WERI-Rb-1 (cell line): ENCODE measurements around the gene KCNH2.

Source experiments
- DNase-seq: peaks from one replicate; pipeline ENCODE4 v3.0.0-alpha.2; 2020
- H3K27ac ChIP-seq: fragments of 250-450 bp; sonication (Bioruptor Pico); 2 replicates; pipeline ENCODE4 v1.5.1; 2020; ENCODE audit warnings: mild to moderate bottlenecking, moderate library complexity
- H3K27me3 ChIP-seq: fragments of 250-450 bp; sonication (Bioruptor Pico); 2 replicates; pipeline ENCODE4 v1.5.1; 2021; ENCODE audit warnings: mild to moderate bottlenecking, low read depth, moderate library complexity; ENCODE audit not compliant: insufficient read depth, severe bottlenecking
- H3K36me3 ChIP-seq: fragments of 250-450 bp; sonication (Bioruptor Pico); 2 replicates; pipeline ENCODE4 v1.5.1; 2020; ENCODE audit warnings: mild to moderate bottlenecking, moderate library complexity
- H3K4me3 ChIP-seq: 2 replicates; pipeline ENCODE4 v1.5.1; 2011; ENCODE audit warnings: low read depth, mild to moderate bottlenecking, control low read depth, low read length
- H3K9me3 ChIP-seq: fragments of 250-450 bp; sonication (Bioruptor Pico); 2 replicates; pipeline ENCODE4 v1.5.1; 2021; ENCODE audit warnings: mild to moderate bottlenecking, moderate library complexity; ENCODE audit not compliant: severe bottlenecking
- TF ChIP-seq, protein P1 (sequence below): IDR thresholded peaks from 2 replicates; pipeline ENCODE4 v1.5.1; 2011; ENCODE audit warnings: low read depth, mild to moderate bottlenecking, control low read depth, inconsistent platforms, low read length

The KCNH2 gene

DNA sequence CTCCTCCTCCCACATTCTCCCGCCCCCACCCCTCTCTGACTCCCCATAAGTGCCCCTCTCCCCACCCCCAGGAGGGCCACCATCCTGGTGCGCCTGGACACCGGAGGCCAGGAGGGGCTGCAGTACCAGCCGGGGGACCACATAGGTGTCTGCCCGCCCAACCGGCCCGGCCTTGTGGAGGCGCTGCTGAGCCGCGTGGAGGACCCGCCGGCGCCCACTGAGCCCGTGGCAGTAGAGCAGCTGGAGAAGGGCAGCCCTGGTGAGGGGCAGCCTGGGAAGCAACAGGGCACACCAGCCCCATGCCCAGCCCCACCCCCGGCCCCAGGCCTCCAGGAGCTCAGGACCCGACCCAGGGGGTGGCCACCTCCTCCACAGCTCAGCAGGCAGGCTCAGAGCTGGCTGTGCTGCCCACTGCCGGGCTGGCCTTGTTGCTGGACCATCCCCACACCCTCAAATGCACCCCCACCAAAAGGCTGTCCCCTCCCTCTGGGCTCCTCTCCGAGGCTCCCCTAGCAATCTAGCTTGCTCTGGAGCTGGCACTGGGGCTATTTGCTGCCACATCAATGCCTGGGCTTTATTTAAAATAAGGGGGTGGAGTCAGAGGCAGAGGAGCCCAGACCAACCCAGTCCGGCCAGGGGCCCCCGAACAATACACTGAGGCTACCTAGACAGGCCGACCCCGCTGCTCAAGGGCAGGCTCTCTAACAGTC lies 31.4 kb upstream of the KCNH2 start:
- H3K4me3 ChIP-seq = no peak overlapping the region
- no peaks in the 10 kb centered on the region for H3K36me3 ChIP-seq
- no peak for DNase-seq
- no peaks in the 10 kb centered on the region for H3K9me3 ChIP-seq
- TF ChIP-seq, protein P1, sequence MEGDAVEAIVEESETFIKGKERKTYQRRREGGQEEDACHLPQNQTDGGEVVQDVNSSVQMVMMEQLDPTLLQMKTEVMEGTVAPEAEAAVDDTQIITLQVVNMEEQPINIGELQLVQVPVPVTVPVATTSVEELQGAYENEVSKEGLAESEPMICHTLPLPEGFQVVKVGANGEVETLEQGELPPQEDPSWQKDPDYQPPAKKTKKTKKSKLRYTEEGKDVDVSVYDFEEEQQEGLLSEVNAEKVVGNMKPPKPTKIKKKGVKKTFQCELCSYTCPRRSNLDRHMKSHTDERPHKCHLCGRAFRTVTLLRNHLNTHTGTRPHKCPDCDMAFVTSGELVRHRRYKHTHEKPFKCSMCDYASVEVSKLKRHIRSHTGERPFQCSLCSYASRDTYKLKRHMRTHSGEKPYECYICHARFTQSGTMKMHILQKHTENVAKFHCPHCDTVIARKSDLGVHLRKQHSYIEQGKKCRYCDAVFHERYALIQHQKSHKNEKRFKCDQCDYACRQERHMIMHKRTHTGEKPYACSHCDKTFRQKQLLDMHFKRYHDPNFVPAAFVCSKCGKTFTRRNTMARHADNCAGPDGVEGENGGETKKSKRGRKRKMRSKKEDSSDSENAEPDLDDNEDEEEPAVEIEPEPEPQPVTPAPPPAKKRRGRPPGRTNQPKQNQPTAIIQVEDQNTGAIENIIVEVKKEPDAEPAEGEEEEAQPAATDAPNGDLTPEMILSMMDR = peak; percentile 20; the same call in 1 of the 2 replicates
- H3K27ac ChIP-seq = no peak overlapping the region; the same call in 1 of the 2 replicates
- no peaks in the 10 kb centered on the region for H3K27me3 ChIP-seq

DNA sequence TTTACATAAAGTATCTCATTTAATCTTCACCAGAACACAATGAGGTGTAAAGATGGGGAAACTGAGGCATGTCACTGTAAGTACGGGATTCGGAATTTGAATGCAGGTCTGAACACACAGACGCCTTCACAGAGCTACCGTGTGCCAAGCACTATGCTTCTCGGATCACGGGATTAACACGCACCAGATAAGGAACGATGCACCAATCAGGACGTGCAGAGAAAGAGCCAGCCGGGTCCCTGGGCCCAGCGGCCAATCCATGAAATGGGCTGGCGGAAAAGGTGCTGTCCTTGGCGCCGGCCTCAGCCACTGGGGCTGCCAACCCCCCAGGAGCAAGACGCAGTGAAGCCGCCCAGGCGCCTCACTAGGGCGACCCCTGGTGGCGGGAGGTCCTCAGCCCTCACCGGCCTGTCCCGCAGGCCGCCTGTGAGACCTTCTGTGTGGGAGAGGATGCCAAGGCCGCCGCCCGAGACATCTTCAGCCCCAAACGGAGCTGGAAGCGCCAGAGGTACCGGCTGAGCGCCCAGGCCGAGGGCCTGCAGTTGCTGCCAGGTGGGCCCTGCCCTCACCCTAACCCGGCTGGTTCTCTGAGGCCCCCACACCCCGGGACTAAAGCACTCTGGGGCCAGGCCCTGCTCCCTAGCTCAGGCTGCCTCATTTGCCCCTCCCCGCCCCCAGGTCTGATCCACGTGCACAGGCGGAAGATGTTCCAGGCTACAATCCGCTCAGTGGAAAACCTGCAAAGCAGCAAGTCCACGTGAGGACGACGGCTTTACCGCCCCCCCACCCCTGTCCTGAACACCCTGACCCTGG lies 30.6 kb upstream of the KCNH2 start:
- no peak overlapping the region for H3K27ac ChIP-seq
- H3K9me3 ChIP-seq = no peaks in the 10 kb centered on the region
- TF ChIP-seq, protein P1 = peak; percentile 78
- H3K36me3 ChIP-seq = no peaks in the 10 kb centered on the region
- peak; percentile 49 for DNase-seq
- H3K4me3 ChIP-seq = no peak overlapping the region
- H3K27me3 ChIP-seq = no peaks in the 10 kb centered on the region

DNA sequence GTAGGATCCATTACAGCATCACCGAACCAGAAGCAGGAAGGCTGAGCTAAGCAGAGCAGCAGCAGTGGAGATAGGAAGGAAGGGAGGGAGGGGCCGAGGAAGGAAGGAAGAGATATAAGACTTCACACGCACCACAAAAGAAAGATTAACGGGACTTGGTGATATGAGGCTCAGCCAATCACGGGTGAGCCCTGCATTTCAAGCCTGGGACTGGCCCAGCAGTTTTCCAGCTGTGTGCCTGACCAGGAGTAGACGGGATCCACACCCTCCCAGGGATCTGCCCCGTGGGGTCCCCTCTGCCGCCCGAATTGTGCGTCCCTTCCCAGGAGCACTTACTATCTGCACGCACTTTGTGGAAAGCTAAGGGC lies 30.0 kb upstream of the KCNH2 start:
- H3K36me3 ChIP-seq = no peaks in the 10 kb centered on the region
- TF ChIP-seq, protein P1 = no peak
- no peak overlapping the region for H3K4me3 ChIP-seq
- no peak overlapping the region for H3K27ac ChIP-seq
- H3K27me3 ChIP-seq = no peaks in the 10 kb centered on the region
- no peaks in the 10 kb centered on the region for H3K9me3 ChIP-seq
- DNase-seq = no peak

DNA sequence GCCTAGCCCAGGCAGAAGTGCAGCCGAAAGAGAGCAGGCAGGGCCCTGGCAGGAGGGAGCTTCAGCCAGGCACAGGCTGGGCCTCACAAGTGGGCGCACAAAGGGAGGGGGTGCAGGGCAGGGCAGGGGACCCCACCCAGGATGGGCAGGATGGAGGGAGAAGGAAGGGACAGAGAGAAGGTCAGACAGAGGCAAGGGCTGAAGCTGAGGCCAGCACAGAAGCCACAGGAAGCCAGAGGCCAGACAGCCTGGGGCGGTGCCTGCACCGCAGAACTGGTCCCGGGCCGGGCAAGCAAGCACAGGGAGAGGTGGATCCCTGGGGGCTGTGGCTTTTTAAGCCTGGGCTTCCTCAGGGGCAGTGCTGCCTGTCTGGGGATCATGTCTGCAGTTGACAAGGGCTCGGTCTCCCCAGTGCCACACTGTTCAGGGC lies 29.4 kb upstream of the KCNH2 start:
- Histone ChIP-seq H3K4me3 (no peak overlapping the region), H3K27ac (no peak overlapping the region), H3K9me3 (no peaks in the 10 kb centered on the region), H3K36me3 (no peaks in the 10 kb centered on the region), H3K27me3 (no peaks in the 10 kb centered on the region)
- DNase-seq = no peak
- TF ChIP-seq, protein P1 = no peak

DNA sequence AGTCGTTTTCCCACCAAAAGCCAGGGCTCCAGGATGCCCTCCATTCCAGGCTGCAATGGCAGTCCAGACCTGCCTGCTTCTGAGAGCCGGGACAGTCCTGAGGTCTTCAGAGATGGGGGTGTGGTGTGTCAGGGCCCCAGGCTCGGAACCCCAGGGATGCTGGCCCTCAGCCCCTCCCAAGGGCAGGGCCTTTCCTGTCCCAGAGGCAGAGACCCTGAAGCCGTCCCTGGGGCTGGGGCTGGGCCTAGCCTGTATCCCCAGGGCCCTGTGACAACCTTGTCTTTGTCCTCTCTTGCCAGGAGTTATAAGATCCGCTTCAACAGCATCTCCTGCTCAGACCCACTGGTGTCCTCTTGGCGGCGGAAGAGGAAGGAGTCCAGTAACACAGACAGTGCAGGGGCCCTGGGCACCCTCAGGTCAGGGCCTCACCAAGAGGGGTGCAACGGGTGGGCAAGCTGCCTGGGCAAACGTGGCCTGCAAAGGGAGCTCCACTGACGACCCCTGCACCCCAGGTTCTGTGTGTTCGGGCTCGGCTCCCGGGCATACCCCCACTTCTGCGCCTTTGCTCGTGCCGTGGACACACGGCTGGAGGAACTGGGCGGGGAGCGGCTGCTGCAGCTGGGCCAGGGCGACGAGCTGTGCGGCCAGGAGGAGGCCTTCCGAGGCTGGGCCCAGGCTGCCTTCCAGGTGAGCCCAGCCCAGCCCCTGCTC lies 28.6 kb upstream of the KCNH2 start:
- TF ChIP-seq, protein P1 = no peak
- H3K4me3 ChIP-seq = no peak overlapping the region
- no peaks in the 10 kb centered on the region for H3K36me3 ChIP-seq
- H3K27me3 ChIP-seq = no peaks in the 10 kb centered on the region
- no peaks in the 10 kb centered on the region for H3K9me3 ChIP-seq
- H3K27ac ChIP-seq = no peak overlapping the region
- no peak for DNase-seq
